KMS-11 (cell line): ENCODE measurements around the gene GPI.

ENCODE experiments used
- H2AFZ ChIP-seq: fragments of 200-600 bp; sonication (generic); 2 replicates; pipeline ENCODE4 v1.6.1; 2016; ENCODE audit warnings: antibody characterized with exemption, mixed run types, low read depth
- H3K27ac ChIP-seq: fragments of 200-600 bp; sonication (generic); 2 replicates; pipeline ENCODE4 v1.6.1; 2016; ENCODE audit warnings: mild to moderate bottlenecking, mixed run types
- H3K27me3 ChIP-seq: fragments of 200-600 bp; sonication (generic); 2 replicates; pipeline ENCODE4 v1.6.1; 2017; ENCODE audit warnings: mild to moderate bottlenecking, low read depth, mixed run types, moderate library complexity; ENCODE audit not compliant: insufficient read depth
- H3K36me3 ChIP-seq: fragments of 200-600 bp; sonication (generic); 2 replicates; pipeline ENCODE4 v1.6.1; 2017; ENCODE audit warnings: mild to moderate bottlenecking, mixed run types; ENCODE audit not compliant: insufficient read depth
- H3K4me1 ChIP-seq: fragments of 200-600 bp; sonication (generic); 2 replicates; pipeline ENCODE4 v1.6.1; 2016; ENCODE audit warnings: mild to moderate bottlenecking, low read depth, mixed run types; ENCODE audit not compliant: poor library complexity, severe bottlenecking
- H3K4me2 ChIP-seq: fragments of 200-600 bp; sonication (generic); 2 replicates; pipeline ENCODE4 v1.7.0; 2016; ENCODE audit warnings: mild to moderate bottlenecking, mixed run types
- H3K4me3 ChIP-seq: fragments of 200-600 bp; sonication (generic); IDR thresholded peaks from 2 replicates; pipeline ENCODE4 v1.6.1; 2017; ENCODE audit warnings: low read depth, low read length, mixed read lengths; ENCODE audit not compliant: insufficient read depth
- H3K79me2 ChIP-seq: fragments of 200-600 bp; sonication (generic); 2 replicates; pipeline ENCODE4 v1.6.1; 2016; ENCODE audit warnings: low read depth, mixed run types; ENCODE audit not compliant: insufficient read depth
- H3K9ac ChIP-seq: fragments of 200-600 bp; sonication (generic); 2 replicates; pipeline ENCODE4 v1.6.1; 2016; ENCODE audit warnings: mild to moderate bottlenecking, mixed run types
- H4K20me1 ChIP-seq: fragments of 200-600 bp; sonication (generic); 2 replicates; pipeline ENCODE4 v1.6.1; 2016; ENCODE audit warnings: mild to moderate bottlenecking, mixed run types; ENCODE audit not compliant: insufficient read depth
- TF ChIP-seq, protein P1 (sequence below): fragments of 200-600 bp; sonication (generic); conservative IDR thresholded peaks from 2 replicates; pipeline ENCODE4 v1.6.1; 2017; ENCODE audit warnings: low read depth, mild to moderate bottlenecking, antibody characterized with exemption, low read length, moderate library complexity, mixed read lengths

Gene GPI

DNA sequence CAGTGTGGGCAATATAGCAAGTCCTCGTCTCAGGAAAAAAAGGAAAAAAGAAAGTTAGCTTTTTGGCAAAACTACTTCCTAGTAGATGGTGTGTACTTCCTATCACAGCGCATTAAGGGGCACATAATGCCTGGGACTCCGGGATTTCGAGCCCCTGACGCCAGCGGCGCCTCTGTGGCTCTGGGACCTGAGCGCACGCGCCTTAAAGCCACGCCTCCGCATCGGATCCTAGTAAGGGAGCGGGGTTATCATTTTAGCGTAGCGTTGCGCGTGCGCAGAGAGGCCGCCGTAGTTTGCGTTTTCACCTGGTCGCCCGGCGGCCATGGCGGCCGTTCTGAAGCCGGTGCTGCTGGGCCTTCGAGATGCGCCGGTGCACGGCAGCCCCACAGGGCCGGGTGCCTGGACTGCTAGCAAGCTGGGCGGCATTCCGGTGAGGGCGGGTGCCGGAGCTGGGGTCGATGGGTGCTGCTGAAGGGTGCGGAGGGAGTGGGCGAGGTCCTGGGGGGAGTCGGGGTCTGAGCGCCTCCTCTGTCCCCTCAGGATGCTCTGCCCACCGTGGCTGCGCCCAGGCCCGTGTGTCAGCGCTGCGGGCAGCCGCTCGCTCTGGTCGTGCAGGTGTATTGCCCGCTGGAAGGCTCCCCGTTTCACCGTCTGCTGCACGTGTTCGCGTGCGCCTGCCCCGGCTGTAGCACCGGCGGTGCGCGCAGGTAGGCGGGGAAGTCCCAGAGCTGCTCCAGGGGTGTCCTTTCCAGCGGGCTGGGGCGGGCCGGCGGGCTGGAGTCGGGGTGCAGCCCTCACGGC lies 39.3 kb downstream of the GPI start, which contains the start of gene PDCD2L:
Gene PDCD2L (plus strand): TSS at position 291 of the 801 bp plus-strand sequence. CDS start 32 bp downstream, at position 323.
- Histone ChIP-seq H4K20me1 (peaks cover 7% of the 10 kb centered on the region), H3K4me1 (peaks cover 34% of the 10 kb centered on the region), H3K4me2 (peak within 1 kb of the TSS; percentile 58), H3K79me2 (peaks cover 40% of the 10 kb centered on the region; the same call in 1 of the 2 replicates), H3K9ac (peak within 1 kb of the TSS; percentile 92), H3K4me3 (no peak within 1 kb of the TSS), H3K27me3 (no peaks in the 10 kb centered on the region), H3K27ac (peak within 1 kb of the TSS; percentile 64), H2AFZ (peak within 1 kb of the TSS; percentile 94), H3K36me3 (peaks cover 9% of the 10 kb centered on the region; the same call in 1 of the 2 replicates)
- TF ChIP-seq, protein P1, sequence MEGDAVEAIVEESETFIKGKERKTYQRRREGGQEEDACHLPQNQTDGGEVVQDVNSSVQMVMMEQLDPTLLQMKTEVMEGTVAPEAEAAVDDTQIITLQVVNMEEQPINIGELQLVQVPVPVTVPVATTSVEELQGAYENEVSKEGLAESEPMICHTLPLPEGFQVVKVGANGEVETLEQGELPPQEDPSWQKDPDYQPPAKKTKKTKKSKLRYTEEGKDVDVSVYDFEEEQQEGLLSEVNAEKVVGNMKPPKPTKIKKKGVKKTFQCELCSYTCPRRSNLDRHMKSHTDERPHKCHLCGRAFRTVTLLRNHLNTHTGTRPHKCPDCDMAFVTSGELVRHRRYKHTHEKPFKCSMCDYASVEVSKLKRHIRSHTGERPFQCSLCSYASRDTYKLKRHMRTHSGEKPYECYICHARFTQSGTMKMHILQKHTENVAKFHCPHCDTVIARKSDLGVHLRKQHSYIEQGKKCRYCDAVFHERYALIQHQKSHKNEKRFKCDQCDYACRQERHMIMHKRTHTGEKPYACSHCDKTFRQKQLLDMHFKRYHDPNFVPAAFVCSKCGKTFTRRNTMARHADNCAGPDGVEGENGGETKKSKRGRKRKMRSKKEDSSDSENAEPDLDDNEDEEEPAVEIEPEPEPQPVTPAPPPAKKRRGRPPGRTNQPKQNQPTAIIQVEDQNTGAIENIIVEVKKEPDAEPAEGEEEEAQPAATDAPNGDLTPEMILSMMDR, result no peak

DNA sequence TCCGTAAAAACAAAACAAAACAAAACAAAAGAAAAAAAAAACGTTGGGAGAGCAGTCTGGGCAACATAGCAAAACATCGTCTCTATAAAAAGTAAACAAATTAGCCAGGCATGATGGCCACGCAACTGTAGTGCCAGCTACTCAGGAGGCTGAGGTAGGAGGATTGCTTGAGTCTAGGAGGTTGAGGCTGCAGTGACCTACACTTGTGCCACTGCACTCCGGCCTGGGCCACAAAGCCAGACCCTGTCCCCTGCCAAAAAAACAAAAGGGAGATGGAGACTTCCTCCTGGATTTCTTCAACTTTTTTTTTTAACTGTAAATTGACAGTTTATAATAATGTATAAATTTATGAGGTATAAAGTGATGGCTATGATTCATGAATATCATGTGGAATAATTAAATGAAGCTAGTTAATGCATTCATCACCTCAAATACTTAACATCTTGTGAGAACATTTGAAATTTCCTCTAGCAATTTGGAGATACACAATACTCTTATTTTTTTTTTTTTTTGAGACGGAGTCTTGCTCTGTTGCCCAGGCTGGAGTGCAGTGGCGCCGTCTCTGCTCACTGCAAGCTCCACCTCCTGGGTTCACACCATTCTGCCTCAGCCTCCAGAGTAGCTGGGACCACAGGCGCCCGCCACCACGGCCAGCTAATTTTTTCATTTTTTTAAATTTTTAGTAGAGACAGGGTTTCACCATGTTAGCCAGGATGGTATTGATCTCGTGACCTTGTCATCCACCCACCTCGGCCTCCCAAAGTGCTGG lies 41.1 kb downstream of the GPI start:
- Histone ChIP-seq H3K4me2 (peak overlapping the region; percentile 39; the same call in 1 of the 2 replicates), H3K4me3 (no peak overlapping the region), H4K20me1 (peaks cover 7% of the 10 kb centered on the region), H3K79me2 (peaks cover 51% of the 10 kb centered on the region; the same call in 1 of the 2 replicates), H3K4me1 (peaks cover 34% of the 10 kb centered on the region), H2AFZ (no peak overlapping the region), H3K9ac (no peak overlapping the region), H3K27me3 (no peaks in the 10 kb centered on the region), H3K36me3 (peaks cover 5% of the 10 kb centered on the region; the same call in 1 of the 2 replicates), H3K27ac (no peak overlapping the region)
- TF ChIP-seq, protein P1, result no peak

GRCh38 chr19:34408411-34408810 lies 43.4 kb downstream of the GPI start:
- no peak overlapping the region for H3K4me3 ChIP-seq

More at GRCh38 chr19:34408411-34408810, 43.4 kb downstream of the GPI start:
- Histone ChIP-seq H3K79me2 (peaks cover 51% of the 10 kb centered on the region; the same call in 1 of the 2 replicates), H3K27ac (no peak overlapping the region), H3K36me3 (peaks cover 9% of the 10 kb centered on the region; the same call in 1 of the 2 replicates), H3K4me1 (peaks cover 34% of the 10 kb centered on the region), H2AFZ (no peak overlapping the region), H4K20me1 (peaks cover 7% of the 10 kb centered on the region), H3K4me2 (no peak overlapping the region), H3K27me3 (no peaks in the 10 kb centered on the region), H3K9ac (no peak overlapping the region)
- TF ChIP-seq, protein P1, result no peak
